GM19239 (cell line): ENCODE results near the gene CYB5RL.

Source experiments
- DNase-seq: peaks from one replicate; pipeline ENCODE4 v3.0.0; 2011; ENCODE audit warnings: low spot score; ENCODE audit not compliant: insufficient read length
- FAIRE-seq: peaks from 2 replicates; lab custom pipeline; 2011; peaks lifted over from hg19 to GRCh38; lab: Jason Lieb, UNC

Gene CYB5RL

GRCh38 chr1:54163573-54163972 is 36.3 kb downstream of the CYB5RL start:
- DNase-seq (no peak), FAIRE-seq (no peak)

GRCh38 chr1:54163051-54163450 is 36.8 kb downstream of the CYB5RL start:
- FAIRE-seq (no peak), DNase-seq (no peak)

GRCh38 chr1:54161495-54162168 is 38.2 kb downstream of the CYB5RL start:
- FAIRE-seq: no peak

GRCh38 chr1:54160351-54160750 is 39.5 kb downstream of the CYB5RL start:
- FAIRE-seq: no peak
- no peak for DNase-seq

More at GRCh38 chr1:54161495-54162168, 38.2 kb downstream of the CYB5RL start:
- DNase-seq: no peak

GRCh38 chr1:54159733-54160316 is 40.0 kb downstream of the CYB5RL start:
- no peak for FAIRE-seq
- no peak for DNase-seq

- DNase-seq: no peak
- FAIRE-seq: no peak
Measured at GRCh38 chr1:54158071-54158470, 41.8 kb downstream of the CYB5RL start.

DNA sequence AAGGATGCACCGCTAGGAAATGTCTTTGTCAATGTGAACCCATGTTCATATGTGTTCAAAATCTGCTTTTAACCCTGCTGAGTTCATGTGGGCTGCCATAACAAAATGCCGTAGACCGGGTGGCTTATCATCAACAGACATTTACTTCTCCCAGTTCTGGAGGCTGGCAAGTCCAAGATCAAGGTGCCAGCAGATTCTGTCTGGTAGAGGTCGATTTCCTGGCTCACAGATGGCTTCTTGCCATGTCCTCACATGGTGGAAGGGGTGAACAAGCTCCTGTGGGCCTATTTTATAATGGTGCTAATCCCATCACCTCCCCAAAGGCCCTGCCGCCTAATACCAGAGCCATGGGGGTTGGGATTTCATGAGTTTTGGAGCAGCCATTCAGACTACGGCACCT is 42.4 kb downstream of the CYB5RL start:
- DNase-seq (no peak), FAIRE-seq (no peak)

DNA sequence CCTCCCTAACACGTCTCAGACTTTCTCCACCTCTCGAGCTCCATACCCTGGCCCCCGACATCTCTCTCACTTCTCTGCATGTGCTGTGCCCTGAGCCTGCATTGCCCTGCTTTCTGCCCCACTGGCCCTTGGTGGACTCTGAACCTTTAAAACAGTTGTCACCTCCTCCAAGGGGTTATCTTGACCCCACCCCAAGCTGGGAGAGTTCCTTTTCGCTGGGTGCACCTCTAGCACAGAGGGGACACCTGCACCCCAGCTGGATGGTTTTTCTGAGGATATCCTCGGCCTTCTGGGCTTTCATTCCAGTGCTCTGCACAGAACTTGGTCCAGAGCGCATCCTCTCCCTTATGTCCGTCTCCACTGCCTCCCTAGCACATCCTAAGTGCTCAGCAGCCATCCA is 42.8 kb downstream of the CYB5RL start:
- no peak for DNase-seq
- FAIRE-seq: no peak

DNA sequence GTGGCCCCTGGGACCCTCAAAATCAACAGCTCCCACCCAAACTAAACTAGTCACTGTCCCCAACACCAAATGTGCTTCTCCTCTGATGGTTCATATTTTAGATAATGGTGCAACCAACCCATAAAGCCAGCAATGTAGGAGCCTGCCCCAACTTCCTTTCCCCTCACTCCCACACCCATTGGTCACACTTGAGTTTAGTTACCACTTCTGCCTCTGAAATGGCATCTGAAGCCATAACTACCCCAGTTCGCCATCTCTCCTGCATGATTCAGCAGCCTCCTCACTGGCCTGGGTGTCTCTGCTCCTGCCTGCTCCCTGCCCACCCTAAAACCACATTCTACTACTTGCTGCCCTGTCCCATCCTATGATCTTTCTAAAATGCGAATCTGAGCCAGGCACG is 43.6 kb downstream of the CYB5RL start:
- FAIRE-seq (no peak), DNase-seq (no peak)

- DNase-seq (no peak), FAIRE-seq (no peak)
Measured at GRCh38 chr1:54153535-54154439, 46.0 kb downstream of the CYB5RL start.

GRCh38 chr1:54152696-54153095 is 47.1 kb downstream of the CYB5RL start, which contains the start of gene CDCP2:
Gene CDCP2 (minus strand): TSS chr1:54153000. CDS start chr1:54152922, 78 bp downstream.
- DNase-seq (no peak), FAIRE-seq (no peak)

DNA sequence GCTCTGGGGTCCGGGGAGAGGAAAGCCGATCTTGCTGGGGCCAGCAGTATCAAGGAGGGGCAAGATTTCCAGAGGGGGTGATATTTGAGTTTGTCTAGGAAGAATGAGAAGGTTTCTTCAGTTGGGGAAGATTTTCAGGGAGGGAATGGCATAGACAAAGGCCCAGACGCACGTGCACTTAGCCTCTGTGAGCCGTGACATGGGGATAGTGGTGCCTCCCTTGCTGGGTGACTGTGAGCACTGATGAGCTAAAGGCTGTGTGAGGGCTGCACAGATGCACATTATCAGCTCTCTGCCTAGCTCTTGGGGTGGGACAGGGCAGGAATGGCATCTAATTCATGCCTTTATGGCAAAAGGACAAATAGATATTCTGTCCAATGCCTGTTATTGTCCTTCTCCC is 48.8 kb downstream of the CYB5RL start:
- no peak for FAIRE-seq
- DNase-seq: no peak
